Measurements from ENCODE around the gene TMCC1.
"Not testable (repeated sequence)": the region's sequence is repeated elsewhere in the genome, so short reads cannot be mapped to it uniquely, and the experiment has no call there.

Gene TMCC1

GRCh38 chr3:129641567-129642260 is 251.8 kb downstream of the TMCC1 start:
- not testable (repeated sequence) for DNase-seq

- DNase-seq: not testable (repeated sequence)
Measured at GRCh38 chr3:129640985-129641384, 252.5 kb downstream of the TMCC1 start.

- no peak for DNase-seq
Measured at GRCh38 chr3:129638481-129638880, 255.0 kb downstream of the TMCC1 start.

GRCh38 chr3:129636082-129636481 is 257.4 kb downstream of the TMCC1 start:
- DNase-seq: no peak

GRCh38 chr3:129635656-129636055 is 257.9 kb downstream of the TMCC1 start:
- no peak for DNase-seq

- no peak for DNase-seq
Measured at GRCh38 chr3:129633751-129634481, 259.6 kb downstream of the TMCC1 start.

GRCh38 chr3:129632977-129633376 is 260.5 kb downstream of the TMCC1 start:
- no peak for DNase-seq

- no peak for DNase-seq
Measured at GRCh38 chr3:129632556-129632955, 261.0 kb downstream of the TMCC1 start.

- DNase-seq: no peak
Measured at GRCh38 chr3:129632056-129632455, 261.5 kb downstream of the TMCC1 start.

- no peak for DNase-seq
Measured at GRCh38 chr3:129629011-129629410, 264.5 kb downstream of the TMCC1 start.

GRCh38 chr3:129628169-129628522 is 265.4 kb downstream of the TMCC1 start:
- DNase-seq: no peak

- peak; percentile 63 to 70 for DNase-seq
Measured at GRCh38 chr3:129627350-129628168, 266.0 kb downstream of the TMCC1 start.

- DNase-seq: peak; percentile 44 to 58
Measured at GRCh38 chr3:129626744-129627349, 266.7 kb downstream of the TMCC1 start.

- DNase-seq: no peak
Measured at GRCh38 chr3:129625072-129625874, 268.2 kb downstream of the TMCC1 start.

- no peak for DNase-seq
Measured at GRCh38 chr3:129624347-129625071, 269.0 kb downstream of the TMCC1 start.

GRCh38 chr3:129623447-129624118 is 269.9 kb downstream of the TMCC1 start:
- no peak for DNase-seq

GRCh38 chr3:129622933-129623332 is 270.6 kb downstream of the TMCC1 start:
- no peak for DNase-seq

- DNase-seq: no peak
Measured at GRCh38 chr3:129622226-129622874, 271.2 kb downstream of the TMCC1 start.

GRCh38 chr3:129621626-129622225 is 271.8 kb downstream of the TMCC1 start:
- no peak for DNase-seq
